Lower leg skin (tissue), 3 donors: ENCODE data around the gene EML1.

Source experiments
- CTCF ChIP-seq, 3 donors: fragments of 450-650 bp; IDR thresholded peaks; one replicate each; pipeline ENCODE4 v1.5.1; 2016; ENCODE audit warnings: antibody characterized with exemption in 3 of 3, mild to moderate bottlenecking in 3 of 3, moderate library complexity in 2 of 3
- POLR2A ChIP-seq, 2 donors: fragments of 450-650 bp; IDR thresholded peaks; one replicate each; pipeline ENCODE4 v1.6.1; 2016 to 2017; ENCODE audit warnings: antibody characterized with exemption in 2 of 2, mild to moderate bottlenecking in 1 of 2, moderate library complexity in 1 of 2

DNA sequence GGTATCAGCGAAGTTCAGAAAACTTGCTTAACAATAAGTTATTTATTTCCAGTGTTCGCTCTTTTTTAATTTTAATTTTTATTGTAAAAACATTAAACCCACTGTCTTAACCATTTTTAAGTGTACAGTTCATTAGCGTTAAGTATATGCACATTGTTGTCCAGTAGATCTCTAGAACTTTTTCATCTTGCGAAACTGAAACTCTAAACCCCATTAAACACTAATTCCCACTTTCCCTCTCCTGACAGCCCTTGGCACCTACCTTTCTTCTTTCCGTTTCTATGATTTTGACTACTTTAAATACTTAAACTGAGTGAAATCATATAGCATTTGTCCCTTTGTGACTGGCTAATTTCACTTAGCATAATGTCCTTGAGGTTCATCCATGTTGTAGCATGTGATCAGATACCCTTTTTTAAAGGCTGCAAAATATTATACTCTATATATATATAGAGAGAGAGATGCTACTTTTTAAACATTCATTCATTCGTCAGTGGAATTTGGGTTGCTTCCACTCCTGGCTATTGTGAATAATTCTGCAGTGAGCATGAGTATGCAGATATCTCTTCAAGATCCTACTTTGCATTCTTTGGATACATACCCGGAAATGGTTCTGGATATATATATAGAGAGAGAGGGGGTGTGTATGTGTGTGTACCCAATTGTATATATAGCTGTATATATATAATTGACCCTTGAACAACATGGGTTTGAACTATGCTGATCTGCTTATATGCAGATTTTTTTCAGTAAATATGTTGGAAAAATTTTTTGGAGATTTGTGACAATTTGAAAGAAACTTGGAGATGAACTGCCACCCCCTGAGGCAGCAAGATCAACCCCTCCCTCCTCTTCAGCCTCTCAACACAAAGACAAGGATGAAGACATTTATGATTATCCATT, 197.3 kb downstream of the EML1 start:
- TF ChIP-seq POLR2A (IDR thresholded peaks at IDR 0.05) (no peak), CTCF (IDR thresholded peaks at IDR 0.05) (no peak)
